DND-41 (cell line): ENCODE data around the gene TRPM5.

Experiments used
- ATAC-seq: fragments of 200-7000 bp; cut with Tn5 transposase; 3 replicates; pipeline ENCODE4 v1.9.1; 2021; ENCODE audit warnings: low read depth; ENCODE audit not compliant: insufficient read depth
- DNase-seq: peaks from one replicate; pipeline ENCODE4 v3.0.0-alpha.2; 2020
- H2AFZ ChIP-seq: 2 replicates; pipeline ENCODE4 v1.6.0; 2012; ENCODE audit warnings: low read depth, low read length
- H3K27ac ChIP-seq: 2 replicates; pipeline ENCODE4 v1.5.1; 2012; ENCODE audit warnings: low read length, inconsistent platforms
- H3K27me3 ChIP-seq: fragments of 200-600 bp; sonication (generic); 2 replicates; pipeline ENCODE4 v1.6.0; 2012; ENCODE audit warnings: low read length, mild to moderate bottlenecking, inconsistent platforms; ENCODE audit not compliant: insufficient read depth, poor library complexity
- H3K36me3 ChIP-seq: 2 replicates; pipeline ENCODE4 v1.5.1; 2012; ENCODE audit warnings: low read length, inconsistent platforms; ENCODE audit not compliant: insufficient read depth
- H3K4me1 ChIP-seq: 2 replicates; pipeline ENCODE4 v1.5.1; 2012; ENCODE audit warnings: mild to moderate bottlenecking, low read length; ENCODE audit not compliant: insufficient read depth
- H3K4me2 ChIP-seq: 2 replicates; pipeline ENCODE4 v1.6.0; 2012; ENCODE audit warnings: mild to moderate bottlenecking, moderate library complexity, low read length, inconsistent platforms; ENCODE audit not compliant: insufficient read depth
- H3K4me3 ChIP-seq, 2 experiments: fragments of 200-600 bp in 1 of 2; shearing (Covaris generic) in 1 of 2; 2 replicates each; pipeline ENCODE4 v1.5.1; 2012 to 2016; ENCODE audit warnings: inconsistent platforms in 2 of 2, low read length in 2 of 2, mild to moderate bottlenecking in 2 of 2, low read depth in 1 of 2, moderate library complexity in 1 of 2
- H3K79me2 ChIP-seq: 2 replicates; pipeline ENCODE4 v1.6.0; 2012; ENCODE audit warnings: low read length, inconsistent platforms; ENCODE audit not compliant: insufficient read depth
- H3K9ac ChIP-seq: 2 replicates; pipeline ENCODE4 v1.6.0; 2012; ENCODE audit warnings: low read depth, mild to moderate bottlenecking, inconsistent platforms, low read length, moderate library complexity
- H3K9me3 ChIP-seq: 2 replicates; pipeline ENCODE4 v1.5.1; 2012; ENCODE audit warnings: low read length, moderate library complexity, mild to moderate bottlenecking, inconsistent platforms; ENCODE audit not compliant: insufficient read depth, severe bottlenecking
- H4K20me1 ChIP-seq: 2 replicates; pipeline ENCODE4 v1.6.0; 2012; ENCODE audit warnings: low read length; ENCODE audit not compliant: insufficient read depth
- EZH2 ChIP-seq: IDR thresholded peaks from 3 replicates; pipeline ENCODE4 v1.6.1; 2012; ENCODE audit warnings: borderline replicate concordance, low read depth, mild to moderate bottlenecking, moderate library complexity, low read length, inconsistent platforms; ENCODE audit not compliant: severe bottlenecking
- TF ChIP-seq, protein P1 (sequence below): IDR thresholded peaks from 2 replicates; pipeline ENCODE4 v1.5.1; 2012; ENCODE audit warnings: borderline replicate concordance, low read length, moderate library complexity, mild to moderate bottlenecking; ENCODE audit not compliant: poor library complexity, severe bottlenecking; ENCODE audit errors: extremely low read depth

TRPM5 gene

DNA sequence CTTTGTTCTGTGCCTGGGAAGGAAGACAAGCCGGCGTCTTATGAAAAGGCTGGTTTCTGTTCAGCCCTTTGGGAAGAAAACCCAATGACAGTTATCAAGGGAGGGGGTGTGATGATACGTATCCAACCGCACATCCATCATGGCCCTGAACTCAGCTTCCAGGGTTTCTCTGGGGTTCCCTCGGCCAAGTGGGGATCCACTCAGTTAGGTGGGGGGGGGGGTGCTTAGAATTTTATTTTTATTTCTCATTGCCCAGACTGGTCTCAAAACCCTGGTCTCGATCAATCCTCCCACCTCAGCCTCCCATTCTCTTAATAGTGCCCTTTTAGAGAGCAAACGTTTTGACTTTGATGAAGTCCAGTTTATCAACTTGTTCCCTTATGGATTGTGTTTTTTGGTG, 26.2 kb upstream of the TRPM5 start:
- no peak for TF ChIP-seq EZH2
- TF ChIP-seq, protein P1, sequence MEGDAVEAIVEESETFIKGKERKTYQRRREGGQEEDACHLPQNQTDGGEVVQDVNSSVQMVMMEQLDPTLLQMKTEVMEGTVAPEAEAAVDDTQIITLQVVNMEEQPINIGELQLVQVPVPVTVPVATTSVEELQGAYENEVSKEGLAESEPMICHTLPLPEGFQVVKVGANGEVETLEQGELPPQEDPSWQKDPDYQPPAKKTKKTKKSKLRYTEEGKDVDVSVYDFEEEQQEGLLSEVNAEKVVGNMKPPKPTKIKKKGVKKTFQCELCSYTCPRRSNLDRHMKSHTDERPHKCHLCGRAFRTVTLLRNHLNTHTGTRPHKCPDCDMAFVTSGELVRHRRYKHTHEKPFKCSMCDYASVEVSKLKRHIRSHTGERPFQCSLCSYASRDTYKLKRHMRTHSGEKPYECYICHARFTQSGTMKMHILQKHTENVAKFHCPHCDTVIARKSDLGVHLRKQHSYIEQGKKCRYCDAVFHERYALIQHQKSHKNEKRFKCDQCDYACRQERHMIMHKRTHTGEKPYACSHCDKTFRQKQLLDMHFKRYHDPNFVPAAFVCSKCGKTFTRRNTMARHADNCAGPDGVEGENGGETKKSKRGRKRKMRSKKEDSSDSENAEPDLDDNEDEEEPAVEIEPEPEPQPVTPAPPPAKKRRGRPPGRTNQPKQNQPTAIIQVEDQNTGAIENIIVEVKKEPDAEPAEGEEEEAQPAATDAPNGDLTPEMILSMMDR = no peak
- Histone ChIP-seq H2AFZ (no peak overlapping the region), H4K20me1 (peaks cover 36% of the 10 kb centered on the region), H3K4me2 (no peak overlapping the region), H3K9ac (no peak overlapping the region), H3K4me3 (no peak overlapping the region), H3K79me2 (no peaks in the 10 kb centered on the region), H3K27ac (no peak overlapping the region), H3K36me3 (no peaks in the 10 kb centered on the region), H3K9me3 (no peaks in the 10 kb centered on the region), H3K4me1 (peaks cover 14% of the 10 kb centered on the region), H3K27me3 (peaks cover 6% of the 10 kb centered on the region)
- no peak for ATAC-seq
- no peak for DNase-seq

DNA sequence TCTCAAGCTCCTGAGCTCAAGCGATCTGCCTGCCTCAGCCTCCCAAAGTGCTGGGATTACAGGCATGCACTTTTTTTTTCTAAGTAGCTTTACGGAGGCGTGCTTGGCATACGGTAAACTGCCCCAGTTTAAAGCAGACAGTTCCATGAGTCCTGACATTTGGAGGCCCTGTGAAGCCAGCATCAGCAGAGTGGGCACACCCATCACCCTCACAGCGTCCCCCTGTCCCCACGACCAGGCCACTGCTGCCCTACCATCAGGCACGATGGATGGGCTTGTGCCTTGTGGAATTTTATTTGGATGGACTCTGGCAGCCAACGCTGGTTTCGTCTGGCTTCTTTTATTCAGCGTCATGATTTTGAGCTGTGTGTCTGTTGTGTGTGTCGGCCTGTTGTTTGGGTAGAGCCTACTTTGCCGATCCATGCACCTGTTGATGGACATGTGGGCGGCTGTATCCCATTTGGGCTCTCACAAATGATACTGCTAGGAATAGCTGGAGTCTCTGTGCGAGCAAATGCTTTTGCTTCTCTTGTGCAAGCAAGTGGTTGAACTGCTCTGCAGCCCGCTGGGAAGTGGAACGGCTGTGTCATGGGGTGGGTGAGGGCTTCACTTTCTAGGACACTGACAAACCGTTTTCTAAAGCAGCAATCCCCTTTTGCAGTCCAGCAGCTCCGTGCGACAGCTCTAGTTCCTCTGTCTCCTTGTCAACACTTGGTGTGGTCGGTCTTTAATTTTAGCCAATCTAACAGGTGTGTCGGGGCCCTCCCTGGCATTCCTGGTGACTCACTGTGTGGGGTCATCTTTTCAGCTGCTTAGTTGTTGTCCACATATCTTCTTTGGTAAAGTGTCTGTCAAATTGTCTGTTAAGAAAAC, 24.3 kb upstream of the TRPM5 start:
- Histone ChIP-seq H3K4me2 (no peak overlapping the region), H3K4me1 (peaks cover 14% of the 10 kb centered on the region), H2AFZ (no peak overlapping the region), H3K4me3 (no peak overlapping the region), H3K79me2 (no peaks in the 10 kb centered on the region), H3K27ac (no peak overlapping the region), H3K9me3 (no peaks in the 10 kb centered on the region), H4K20me1 (peaks cover 40% of the 10 kb centered on the region), H3K9ac (no peak overlapping the region), H3K27me3 (peaks cover 6% of the 10 kb centered on the region), H3K36me3 (no peaks in the 10 kb centered on the region)
- DNase-seq (no peak), ATAC-seq (no peak)
- TF ChIP-seq, protein P1 = no peak

DNA sequence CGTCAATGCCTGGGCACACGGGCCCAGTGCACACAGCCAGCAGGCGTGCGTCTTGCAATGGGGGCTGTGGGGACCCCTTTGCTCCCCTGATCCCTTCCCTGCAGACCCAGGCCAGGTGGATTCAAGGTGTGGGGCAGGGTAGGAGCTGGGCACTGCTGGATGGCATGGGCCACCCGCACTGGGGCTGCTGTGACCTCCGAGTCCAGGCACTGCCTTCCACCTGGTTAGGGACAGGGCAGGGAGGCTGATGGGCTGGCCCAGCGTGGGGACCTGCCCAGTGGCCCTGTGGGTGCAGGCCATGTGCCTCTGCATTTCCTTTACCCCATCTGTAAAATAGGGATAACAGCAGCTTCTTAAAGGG, 23.4 kb upstream of the TRPM5 start:
- H3K4me3 ChIP-seq = no peak overlapping the region
- no peak for DNase-seq
- H3K9me3 ChIP-seq = no peaks in the 10 kb centered on the region
- no peaks in the 10 kb centered on the region for H3K36me3 ChIP-seq
- peaks cover 14% of the 10 kb centered on the region for H3K4me1 ChIP-seq
- peaks cover 6% of the 10 kb centered on the region for H3K27me3 ChIP-seq
- H3K9ac ChIP-seq = no peak overlapping the region
- H3K27ac ChIP-seq = no peak overlapping the region
- H4K20me1 ChIP-seq = peaks cover 40% of the 10 kb centered on the region
- ATAC-seq = no peak
- no peak for TF ChIP-seq EZH2
- TF ChIP-seq, protein P1 = no peak
- no peaks in the 10 kb centered on the region for H3K79me2 ChIP-seq
- no peak overlapping the region for H2AFZ ChIP-seq
- no peak overlapping the region for H3K4me2 ChIP-seq
